DND-41 (cell line): ENCODE results near the gene TMED5.

Experiments used
- ATAC-seq: fragments of 200-7000 bp; cut with Tn5 transposase; 3 replicates; pipeline ENCODE4 v1.9.1; 2021; ENCODE audit warnings: low read depth; ENCODE audit not compliant: insufficient read depth
- DNase-seq: peaks from one replicate; pipeline ENCODE4 v3.0.0-alpha.2; 2020
- H2AFZ ChIP-seq: 2 replicates; pipeline ENCODE4 v1.6.0; 2012; ENCODE audit warnings: low read depth, low read length
- H3K27ac ChIP-seq: 2 replicates; pipeline ENCODE4 v1.5.1; 2012; ENCODE audit warnings: low read length, inconsistent platforms
- H3K27me3 ChIP-seq: fragments of 200-600 bp; sonication (generic); 2 replicates; pipeline ENCODE4 v1.6.0; 2012; ENCODE audit warnings: low read length, mild to moderate bottlenecking, inconsistent platforms; ENCODE audit not compliant: insufficient read depth, poor library complexity
- H3K36me3 ChIP-seq: 2 replicates; pipeline ENCODE4 v1.5.1; 2012; ENCODE audit warnings: low read length, inconsistent platforms; ENCODE audit not compliant: insufficient read depth
- H3K4me1 ChIP-seq: 2 replicates; pipeline ENCODE4 v1.5.1; 2012; ENCODE audit warnings: mild to moderate bottlenecking, low read length; ENCODE audit not compliant: insufficient read depth
- H3K4me2 ChIP-seq: 2 replicates; pipeline ENCODE4 v1.6.0; 2012; ENCODE audit warnings: mild to moderate bottlenecking, moderate library complexity, low read length, inconsistent platforms; ENCODE audit not compliant: insufficient read depth
- H3K4me3 ChIP-seq, 2 experiments: fragments of 200-600 bp in 1 of 2; shearing (Covaris generic) in 1 of 2; 2 replicates each; pipeline ENCODE4 v1.5.1; 2012 to 2016; ENCODE audit warnings: inconsistent platforms in 2 of 2, low read length in 2 of 2, mild to moderate bottlenecking in 2 of 2, low read depth in 1 of 2, moderate library complexity in 1 of 2
- H3K79me2 ChIP-seq: 2 replicates; pipeline ENCODE4 v1.6.0; 2012; ENCODE audit warnings: low read length, inconsistent platforms; ENCODE audit not compliant: insufficient read depth
- H3K9ac ChIP-seq: 2 replicates; pipeline ENCODE4 v1.6.0; 2012; ENCODE audit warnings: low read depth, mild to moderate bottlenecking, inconsistent platforms, low read length, moderate library complexity
- H3K9me3 ChIP-seq: 2 replicates; pipeline ENCODE4 v1.5.1; 2012; ENCODE audit warnings: low read length, moderate library complexity, mild to moderate bottlenecking, inconsistent platforms; ENCODE audit not compliant: insufficient read depth, severe bottlenecking
- H4K20me1 ChIP-seq: 2 replicates; pipeline ENCODE4 v1.6.0; 2012; ENCODE audit warnings: low read length; ENCODE audit not compliant: insufficient read depth
- CTCF ChIP-seq: IDR thresholded peaks from 2 replicates; pipeline ENCODE4 v1.5.1; 2012; ENCODE audit warnings: borderline replicate concordance, low read length, moderate library complexity, mild to moderate bottlenecking; ENCODE audit not compliant: poor library complexity, severe bottlenecking; ENCODE audit errors: extremely low read depth
- EZH2 ChIP-seq: IDR thresholded peaks from 3 replicates; pipeline ENCODE4 v1.6.1; 2012; ENCODE audit warnings: borderline replicate concordance, low read depth, mild to moderate bottlenecking, moderate library complexity, low read length, inconsistent platforms; ENCODE audit not compliant: severe bottlenecking

The TMED5 gene

GRCh38 chr1:93186667-93187066, 6.5 kb upstream of the TMED5 start:
- Histone ChIP-seq H4K20me1 (no peaks in the 10 kb centered on the region), H3K36me3 (peaks cover 38% of the 10 kb centered on the region), H3K4me3 (no peak overlapping the region), H2AFZ (no peak overlapping the region), H3K79me2 (peaks cover 39% of the 10 kb centered on the region), H3K9ac (no peak overlapping the region), H3K4me1 (peaks cover 40% of the 10 kb centered on the region), H3K27me3 (no peaks in the 10 kb centered on the region), H3K9me3 (no peaks in the 10 kb centered on the region), H3K4me2 (no peak overlapping the region), H3K27ac (no peak overlapping the region)
- ATAC-seq (no peak), DNase-seq (no peak)
- TF ChIP-seq EZH2 (no peak), CTCF (no peak)

- ATAC-seq (peak; percentile 18), DNase-seq (peak; percentile 74)
- Histone ChIP-seq H3K4me3 (peak within 1 kb of the TSS; percentile 45 to 82), H3K4me2 (peak within 1 kb of the TSS; percentile 87), H3K36me3 (peaks cover 27% of the 10 kb centered on the region), H4K20me1 (peaks cover 24% of the 10 kb centered on the region), H3K27ac (peak within 1 kb of the TSS; percentile 98), H3K79me2 (peaks cover 90% of the 10 kb centered on the region), H3K4me1 (peaks cover 62% of the 10 kb centered on the region), H2AFZ (peak within 1 kb of the TSS; percentile 81), H3K9ac (peak within 1 kb of the TSS; percentile 96), H3K27me3 (no peaks in the 10 kb centered on the region), H3K9me3 (no peaks in the 10 kb centered on the region)
- TF ChIP-seq CTCF (no peak), EZH2 (no peak)
Measured at GRCh38 chr1:93180723-93181613, 755 bp upstream of the TMED5 start, which contains the start of gene CCDC18. Gene CCDC18, plus strand, starts transcription at chr1:93180724. Its CDS starts 2,638 bp downstream, at chr1:93183362.

- Histone ChIP-seq H3K36me3 (peaks cover 34% of the 10 kb centered on the region), H3K79me2 (peaks cover 97% of the 10 kb centered on the region), H3K27ac (peak overlapping the region; percentile 91), H3K27me3 (no peaks in the 10 kb centered on the region), H3K4me1 (peaks cover 68% of the 10 kb centered on the region), H3K9me3 (no peaks in the 10 kb centered on the region), H3K4me2 (peak overlapping the region; percentile 87), H4K20me1 (peaks cover 28% of the 10 kb centered on the region), H3K9ac (peak overlapping the region; percentile 96), H2AFZ (no peak overlapping the region), H3K4me3 (peak overlapping the region; percentile 45 to 82)
- TF ChIP-seq CTCF = no peak
- no peak for TF ChIP-seq EZH2
- ATAC-seq (no peak), DNase-seq (peak; percentile 36)
Measured at GRCh38 chr1:93178418-93178817, 1.8 kb downstream of the TMED5 start.
